CD14-positive monocyte (primary cell): Measurements from ENCODE around the gene CCNB2. TPM values are rescaled to one million over a fixed set of nuclear protein-coding genes. Genes with fewer than 3 reads are reported as not detected.

Source experiments
- DNase-seq, 3 donors: peaks; one replicate each; pipeline ENCODE4 v3.0.0-alpha.2; 2011 to 2022
- H2AFZ ChIP-seq: 2 replicates; pipeline ENCODE4 v1.6.0; 2012; ENCODE audit warnings: mild to moderate bottlenecking, low read depth, low read length, inconsistent platforms; ENCODE audit not compliant: insufficient read depth, poor library complexity, severe bottlenecking
- H3K27ac ChIP-seq, 2 donors: 1 replicate in 1 of 2; 2 replicates in 1 of 2; pipeline ENCODE4 v1.5.1; 2012 to 2013; ENCODE audit warnings: low read length in 2 of 2, control low read depth in 1 of 2, inconsistent platforms in 1 of 2, low read depth in 1 of 2, mild to moderate bottlenecking in 1 of 2
- H3K27me3 ChIP-seq, 2 donors: one replicate each; pipeline versions ENCODE4 v1.6.0 to v1.6.1; 2011 to 2013; ENCODE audit warnings: low read length in 2 of 2; ENCODE audit not compliant: control insufficient read depth in 2 of 2, insufficient read depth in 2 of 2
- H3K36me3 ChIP-seq, 2 donors: replicated peaks in 1 of 2; 1 replicate in 1 of 2; 2 replicates in 1 of 2; pipeline versions ENCODE4 v1.5.1 to v1.6.1; 2012 to 2013; ENCODE audit warnings: low read length in 2 of 2, control low read depth in 1 of 2, inconsistent platforms in 1 of 2, mild to moderate bottlenecking in 1 of 2; ENCODE audit not compliant: insufficient read depth in 2 of 2, control insufficient read depth in 1 of 2
- H3K4me1 ChIP-seq, 2 donors: 1 replicate in 1 of 2; 2 replicates in 1 of 2; pipeline versions ENCODE4 v1.5.1 to v1.6.1; 2012 to 2013; ENCODE audit warnings: low read length in 2 of 2, control low read depth in 1 of 2, inconsistent platforms in 1 of 2, mild to moderate bottlenecking in 1 of 2, moderate library complexity in 1 of 2; ENCODE audit not compliant: insufficient read depth in 2 of 2, control insufficient read depth in 1 of 2
- H3K4me2 ChIP-seq: replicated peaks from 2 replicates; pipeline ENCODE3; 2012; ENCODE audit warnings: low read length, moderate library complexity, mild to moderate bottlenecking; ENCODE audit not compliant: poor library complexity, severe bottlenecking; ENCODE audit errors: extremely low read depth
- H3K4me3 ChIP-seq, 3 experiments: fragments of 200-600 bp in 1 of 3; sonication (generic) in 1 of 3; replicated peaks in 1 of 3; 1 replicate in 2 of 3; 2 replicates in 1 of 3; pipeline ENCODE4 v1.5.1; 2011 to 2013; ENCODE audit warnings: low read length in 3 of 3, mild to moderate bottlenecking in 3 of 3, control low read depth in 2 of 3, low read depth in 2 of 3, inconsistent platforms in 1 of 3, moderate library complexity in 1 of 3
- H3K79me2 ChIP-seq: 2 replicates; pipeline ENCODE4 v1.6.0; 2012; ENCODE audit warnings: mild to moderate bottlenecking, control low read depth, inconsistent platforms, low read length, moderate library complexity; ENCODE audit not compliant: insufficient read depth
- H3K9ac ChIP-seq: 2 replicates; pipeline ENCODE4 v1.6.0; 2017; ENCODE audit warnings: low read length, mild to moderate bottlenecking; ENCODE audit not compliant: insufficient read depth, poor library complexity, severe bottlenecking
- H3K9me3 ChIP-seq, 2 donors: replicated peaks in 1 of 2; 1 replicate in 1 of 2; 2 replicates in 1 of 2; pipeline versions ENCODE4 v1.5.1 to v1.6.1; 2012 to 2013; ENCODE audit warnings: low read length in 2 of 2, control low read depth in 1 of 2; ENCODE audit not compliant: control insufficient read depth in 1 of 2, insufficient read depth in 1 of 2
- H4K20me1 ChIP-seq: 2 replicates; pipeline ENCODE4 v1.6.0; 2012; ENCODE audit warnings: mild to moderate bottlenecking, low read length, control low read depth, moderate library complexity; ENCODE audit not compliant: insufficient read depth
- H3K27ac Mint-ChIP-seq, 7 donors: one replicate each; pipeline ENCODE4 v1.8.0; 2020; ENCODE audit warnings: mild to moderate bottlenecking in 7 of 7, mixed read lengths in 7 of 7, moderate library complexity in 6 of 7, inconsistent platforms in 2 of 7
- H3K27me3 Mint-ChIP-seq, 3 donors: one replicate each; pipeline ENCODE4 v1.8.0; 2021 to 2022; ENCODE audit warnings: low read depth in 3 of 3, mild to moderate bottlenecking in 3 of 3, mixed read lengths in 3 of 3, moderate library complexity in 3 of 3, inconsistent platforms in 1 of 3
- H3K36me3 Mint-ChIP-seq, 2 donors: one replicate each; pipeline ENCODE4 v1.8.0; 2020; ENCODE audit warnings: mixed read lengths in 2 of 2, inconsistent platforms in 1 of 2, mild to moderate bottlenecking in 1 of 2
- H3K4me1 Mint-ChIP-seq: one replicate; pipeline ENCODE4 v1.8.0; 2020; ENCODE audit warnings: mild to moderate bottlenecking, mixed read lengths
- H3K4me3 Mint-ChIP-seq, 2 donors: one replicate each; pipeline ENCODE4 v1.8.0; 2020; ENCODE audit warnings: mild to moderate bottlenecking in 2 of 2, mixed read lengths in 2 of 2, moderate library complexity in 1 of 2
- H3K9me3 Mint-ChIP-seq, 7 donors: one replicate each; pipeline ENCODE4 v1.8.0; 2020 to 2022; ENCODE audit warnings: mixed read lengths in 7 of 7, mild to moderate bottlenecking in 6 of 7, moderate library complexity in 6 of 7, inconsistent platforms in 2 of 7
- CTCF ChIP-seq: fragments of 200-600 bp; IDR thresholded peaks from one replicate; pipeline ENCODE4 v1.8.0; 2022; ENCODE audit warnings: antibody characterized with exemption, mild to moderate bottlenecking
- WGBS: methylation state at CpG from one replicate; pipeline ENCODE4 v1.1.5; 2013; ENCODE audit warnings: missing lambda C conversion rate; ENCODE audit not compliant: insufficient coverage; 5-methylcytosine and 5-hydroxymethylcytosine counted together
- intact Hi-C, 2 donors: fragments of 100-400 bp; cut with micrococcal nuclease; formaldehyde crosslinking; loops; one replicate each; pipeline versions ENCODE4 v1.15.0 to v1.15.1; 2023
- polyA plus RNA-seq, 3 donors: library from polyadenylated mRNA; depleted of rRNA in 1 of 3; unstranded in 2 of 3; stranded (reverse) in 1 of 3; fragments of 300-500 nt in 2 of 3; fragments of >200 nt in 1 of 3; fragmentation: Illumina TruSeq in 2 of 3; gene quantifications; 1 replicate in 2 of 3; 2 replicates in 1 of 3; pipeline ENCODE4 v1.2.3, GENCODE V29; 2012 to 2021

Gene CCNB2
- polyA plus RNA-seq, 3 donors, result 0.13 to 0.53 (median 0.31) TPM

- Mint-ChIP-seq H3K27ac (no peak overlapping the region), H3K36me3 (peaks cover 62 to 75% of the 10 kb centered on the region in 2 donors), H3K9me3 (no peaks in the 10 kb centered on the region), H3K4me3 (no peak overlapping the region), H3K27me3 (peaks cover 0 to 2% (median 0%) of the 10 kb centered on the region in 3 donors), H3K4me1 (no peaks in the 10 kb centered on the region)
- no CpG with 5 or more reads among the region's 1 CpG for WGBS
- Histone ChIP-seq H3K4me3 (no peak overlapping the region), H3K79me2 (peaks cover 36% of the 10 kb centered on the region), H3K4me2 (no peak overlapping the region), H3K4me1 (no peaks in the 10 kb centered on the region), H3K27ac (peak overlapping the region in 1 of 2 donors; percentile 13), H4K20me1 (no peaks in the 10 kb centered on the region), H3K9ac (no peak overlapping the region), H3K36me3 (peaks cover 60 to 87% of the 10 kb centered on the region in 2 donors), H3K27me3 (no peaks in the 10 kb centered on the region), H3K9me3 (no peaks in the 10 kb centered on the region), H2AFZ (no peak overlapping the region)
- intact Hi-C loops, result no loop called here
- DNase-seq, result no peak
- no peak for TF ChIP-seq CTCF
Measured at GRCh38 chr15:59116141-59116540, 11.2 kb downstream of the CCNB2 start.

GRCh38 chr15:59116771-59117170 is 11.8 kb downstream of the CCNB2 start:
- Mint-ChIP-seq H3K9me3 (no peaks in the 10 kb centered on the region), H3K27me3 (peaks cover 0 to 2% (median 0%) of the 10 kb centered on the region in 3 donors), H3K36me3 (peaks cover 60 to 75% of the 10 kb centered on the region in 2 donors), H3K4me3 (no peak overlapping the region), H3K27ac (no peak overlapping the region), H3K4me1 (no peaks in the 10 kb centered on the region)
- intact Hi-C loops, result no loop called here
- no peak for TF ChIP-seq CTCF
- H2AFZ ChIP-seq, result no peak overlapping the region
- no peak overlapping the region for H3K4me2 ChIP-seq
- peaks cover 57 to 85% of the 10 kb centered on the region in 2 donors for H3K36me3 ChIP-seq
- no peak overlapping the region for H3K4me3 ChIP-seq
- H3K9me3 ChIP-seq, result no peaks in the 10 kb centered on the region
- H3K27me3 ChIP-seq, result no peaks in the 10 kb centered on the region
- no peaks in the 10 kb centered on the region for H3K4me1 ChIP-seq
- WGBS, result 100% methylated on average over 2 of the region's 6 CpGs
- H3K27ac ChIP-seq, result peak overlapping the region in 1 of 2 donors; percentile 13
- no peak for DNase-seq
- peaks cover 34% of the 10 kb centered on the region for H3K79me2 ChIP-seq
- H4K20me1 ChIP-seq, result no peaks in the 10 kb centered on the region
- H3K9ac ChIP-seq, result no peak overlapping the region
